ENCODE measurements around the gene CCL19.
"Not testable (repeated sequence)": the region's sequence is repeated elsewhere in the genome, so short reads cannot be mapped to it uniquely, and the experiment has no call there.

Gene CCL19
- 0 to 0.06 (median 0) reads per million in 9 experiments for total RNA-seq

GRCh38 chr9:34690983-34691935, at the start of gene CCL19:
CCL19 (minus strand) TSS chr9:34691276; CDS start chr9:34691139, 137 bp downstream.
- no peak for DNase-seq
- no peak within 1 kb of the TSS for H3K4me3 Mint-ChIP-seq
- no peak for ATAC-seq (replicated peaks)
- H3K27ac Mint-ChIP-seq, result no peak within 1 kb of the TSS
- no peaks in the 10 kb centered on the region for H3K36me3 Mint-ChIP-seq (ENCODE audit: insufficient read depth)
- peaks cover 0 to 1% of the 10 kb centered on the region in 2 donors for H3K4me1 Mint-ChIP-seq (ENCODE audit: low read depth in 2 of 2)
- no peaks in the 10 kb centered on the region for H3K9me3 Mint-ChIP-seq
- H3K27me3 Mint-ChIP-seq, result peaks cover 27 to 40% of the 10 kb centered on the region in 2 donors

- DNase-seq; H3K27ac Mint-ChIP-seq; H3K36me3 Mint-ChIP-seq (ENCODE audit: insufficient read depth); ATAC-seq (replicated peaks); H3K9me3 Mint-ChIP-seq; H3K4me1 Mint-ChIP-seq (ENCODE audit: low read depth in 2 of 2); H3K4me3 Mint-ChIP-seq: not testable (repeated sequence)
- peaks cover 54 to 59% of the 10 kb centered on the region in 2 donors for H3K27me3 Mint-ChIP-seq
These were observed 49.1 kb upstream of the CCL19 start for GRCh38 chr9:34740176-34740575.

- no peaks in the 10 kb centered on the region for H3K9me3 Mint-ChIP-seq
- no peak for DNase-seq
- no peak for ATAC-seq (replicated peaks)
- H3K27me3 Mint-ChIP-seq, result peaks cover 39 to 44% of the 10 kb centered on the region in 2 donors
- H3K36me3 Mint-ChIP-seq (ENCODE audit: insufficient read depth), result no peaks in the 10 kb centered on the region
- no peak overlapping the region for H3K4me3 Mint-ChIP-seq
- H3K27ac Mint-ChIP-seq, result no peak overlapping the region
- H3K4me1 Mint-ChIP-seq (ENCODE audit: low read depth in 2 of 2), result no peaks in the 10 kb centered on the region
These were observed 46.7 kb upstream of the CCL19 start for GRCh38 chr9:34737677-34738260.

GRCh38 chr9:34734720-34735119, 43.6 kb upstream of the CCL19 start:
- H3K27me3 Mint-ChIP-seq, result peaks cover 24 to 30% of the 10 kb centered on the region in 2 donors
- no peaks in the 10 kb centered on the region for H3K36me3 Mint-ChIP-seq (ENCODE audit: insufficient read depth)
- ATAC-seq (replicated peaks) (no peak), DNase-seq (no peak)
- no peak overlapping the region for H3K27ac Mint-ChIP-seq
- H3K4me1 Mint-ChIP-seq (ENCODE audit: low read depth in 2 of 2), result no peaks in the 10 kb centered on the region
- H3K4me3 Mint-ChIP-seq, result no peak overlapping the region
- H3K9me3 Mint-ChIP-seq, result no peaks in the 10 kb centered on the region

GRCh38 chr9:34732886-34733285, 41.8 kb upstream of the CCL19 start:
- no peaks in the 10 kb centered on the region for H3K36me3 Mint-ChIP-seq (ENCODE audit: insufficient read depth)
- no peak for ATAC-seq (replicated peaks)

GRCh38 chr9:34732478-34732877, 41.4 kb upstream of the CCL19 start:
- ATAC-seq (replicated peaks) (no peak), DNase-seq (no peak)
- H3K4me3 Mint-ChIP-seq, result no peak overlapping the region
- no peaks in the 10 kb centered on the region for H3K9me3 Mint-ChIP-seq
- H3K27me3 Mint-ChIP-seq, result peaks cover 2 to 10% of the 10 kb centered on the region in 2 donors
- H3K4me1 Mint-ChIP-seq (ENCODE audit: low read depth in 2 of 2), result no peaks in the 10 kb centered on the region
- no peaks in the 10 kb centered on the region for H3K36me3 Mint-ChIP-seq (ENCODE audit: insufficient read depth)
- no peak overlapping the region for H3K27ac Mint-ChIP-seq

More at GRCh38 chr9:34732886-34733285, 41.8 kb upstream of the CCL19 start:
- no peaks in the 10 kb centered on the region for H3K9me3 Mint-ChIP-seq
- H3K27ac Mint-ChIP-seq, result no peak overlapping the region
- no peak for DNase-seq
- H3K4me1 Mint-ChIP-seq (ENCODE audit: low read depth in 2 of 2), result no peaks in the 10 kb centered on the region
- peaks cover 6 to 14% of the 10 kb centered on the region in 2 donors for H3K27me3 Mint-ChIP-seq
- no peak overlapping the region for H3K4me3 Mint-ChIP-seq

GRCh38 chr9:34723141-34723540, 32.1 kb upstream of the CCL19 start:
- Mint-ChIP-seq H3K4me1 (ENCODE audit: low read depth in 2 of 2) (no peaks in the 10 kb centered on the region), H3K36me3 (ENCODE audit: insufficient read depth) (no peaks in the 10 kb centered on the region), H3K4me3 (no peak overlapping the region), H3K9me3 (no peaks in the 10 kb centered on the region), H3K27me3 (peaks cover 16 to 25% of the 10 kb centered on the region in 2 donors), H3K27ac (no peak overlapping the region)
- ATAC-seq (replicated peaks) (no peak), DNase-seq (no peak)

GRCh38 chr9:34719769-34720025, 28.6 kb upstream of the CCL19 start:
- H3K27me3 Mint-ChIP-seq, result peaks cover 36 to 51% of the 10 kb centered on the region in 2 donors
- not testable (repeated sequence) for H3K36me3 Mint-ChIP-seq (ENCODE audit: insufficient read depth); ATAC-seq (replicated peaks); H3K9me3 Mint-ChIP-seq; H3K4me3 Mint-ChIP-seq; H3K4me1 Mint-ChIP-seq (ENCODE audit: low read depth in 2 of 2); DNase-seq; H3K27ac Mint-ChIP-seq

GRCh38 chr9:34719021-34719768, 28.1 kb upstream of the CCL19 start:
- ATAC-seq (replicated peaks) (no peak), DNase-seq (no peak)
- Mint-ChIP-seq H3K36me3 (ENCODE audit: insufficient read depth) (no peaks in the 10 kb centered on the region), H3K27ac (no peak overlapping the region), H3K4me3 (no peak overlapping the region), H3K9me3 (no peaks in the 10 kb centered on the region), H3K4me1 (ENCODE audit: low read depth in 2 of 2) (no peaks in the 10 kb centered on the region), H3K27me3 (peaks cover 36 to 56% of the 10 kb centered on the region in 2 donors)

GRCh38 chr9:34717996-34718614, 27.0 kb upstream of the CCL19 start:
- ATAC-seq (replicated peaks) (no peak), DNase-seq (no peak)
- H3K27ac Mint-ChIP-seq, result no peak overlapping the region

GRCh38 chr9:34716711-34717110, 25.6 kb upstream of the CCL19 start:
- peaks cover 49 to 76% of the 10 kb centered on the region in 2 donors for H3K27me3 Mint-ChIP-seq
- no peaks in the 10 kb centered on the region for H3K9me3 Mint-ChIP-seq
- no peaks in the 10 kb centered on the region for H3K36me3 Mint-ChIP-seq (ENCODE audit: insufficient read depth)
- H3K4me1 Mint-ChIP-seq (ENCODE audit: low read depth in 2 of 2), result no peaks in the 10 kb centered on the region
- DNase-seq, result no peak
- H3K27ac Mint-ChIP-seq, result no peak overlapping the region
- no peak overlapping the region for H3K4me3 Mint-ChIP-seq
- no peak for ATAC-seq (replicated peaks)

More at GRCh38 chr9:34717996-34718614, 27.0 kb upstream of the CCL19 start:
- H3K4me3 Mint-ChIP-seq, result no peak overlapping the region
- no peaks in the 10 kb centered on the region for H3K36me3 Mint-ChIP-seq (ENCODE audit: insufficient read depth)
- peaks cover 46 to 67% of the 10 kb centered on the region in 2 donors for H3K27me3 Mint-ChIP-seq
- H3K9me3 Mint-ChIP-seq, result no peaks in the 10 kb centered on the region
- H3K4me1 Mint-ChIP-seq (ENCODE audit: low read depth in 2 of 2), result no peaks in the 10 kb centered on the region

GRCh38 chr9:34715639-34716215, 24.7 kb upstream of the CCL19 start:
- no peaks in the 10 kb centered on the region for H3K9me3 Mint-ChIP-seq
- ATAC-seq (replicated peaks), result no peak
- H3K27me3 Mint-ChIP-seq, result peaks cover 44 to 70% of the 10 kb centered on the region in 2 donors
- H3K4me1 Mint-ChIP-seq (ENCODE audit: low read depth in 2 of 2), result no peaks in the 10 kb centered on the region
- DNase-seq, result no peak
- no peak overlapping the region for H3K27ac Mint-ChIP-seq
- H3K4me3 Mint-ChIP-seq, result no peak overlapping the region
- H3K36me3 Mint-ChIP-seq (ENCODE audit: insufficient read depth), result no peaks in the 10 kb centered on the region

GRCh38 chr9:34714007-34714406, 22.9 kb upstream of the CCL19 start:
- H3K27me3 Mint-ChIP-seq, result peaks cover 40 to 65% of the 10 kb centered on the region in 2 donors
- H3K36me3 Mint-ChIP-seq (ENCODE audit: insufficient read depth), result no peaks in the 10 kb centered on the region
- DNase-seq (no peak), ATAC-seq (replicated peaks) (no peak)
- H3K4me1 Mint-ChIP-seq (ENCODE audit: low read depth in 2 of 2), result no peaks in the 10 kb centered on the region
- H3K4me3 Mint-ChIP-seq, result no peak overlapping the region
- no peaks in the 10 kb centered on the region for H3K9me3 Mint-ChIP-seq
- no peak overlapping the region for H3K27ac Mint-ChIP-seq

Measured in effector memory CD8-positive, alpha-beta T cell (primary cell).